ENCODE data around the gene SLC27A6. TPM values are rescaled to one million over a fixed set of nuclear protein-coding genes. Genes with fewer than 3 reads are reported as not detected.

The SLC27A6 gene
- total and polyA plus RNA-seq, 7 donors = 0.55 to 0.82 (median 0.68) TPM; not detected in 2

GRCh38 chr5:128966846-128967245 is 1.6 kb downstream of the SLC27A6 start:
- no peak for TF ChIP-seq EP300 (IDR thresholded peaks at IDR 0.05)
- no peak for TF ChIP-seq POLR2A (IDR thresholded peaks at IDR 0.05)
- no peak for TF ChIP-seq CTCF (IDR thresholded peaks at IDR 0.05)
- TF ChIP-seq POLR2AphosphoS5 (IDR thresholded peaks at IDR 0.05) = no peak
- no peaks in the 10 kb centered on the region for H3K9me3 ChIP-seq
- H3K36me3 ChIP-seq = no peaks in the 10 kb centered on the region
- intact Hi-C loops (cut with DNase I) = no loop called here
- H3K27ac ChIP-seq = no peak overlapping the region
- 84 to 94% methylated on average over 3 of the region's 3 CpGs for WGBS, 2 donors
- peaks cover 0 to 25% (median 6%) of the 10 kb centered on the region in 3 donors for H3K27me3 ChIP-seq
- peaks cover 0 to 7% (median 0%) of the 10 kb centered on the region in 4 donors for H3K4me1 ChIP-seq
- no peak overlapping the region for H3K4me3 ChIP-seq
- DNase-seq = no peak

GRCh38 chr5:128973244-128973643 is 8.0 kb downstream of the SLC27A6 start:
- Histone ChIP-seq H3K27ac (no peak overlapping the region), H3K36me3 (no peaks in the 10 kb centered on the region), H3K4me3 (no peak overlapping the region), H3K9me3 (no peaks in the 10 kb centered on the region), H3K4me1 (no peaks in the 10 kb centered on the region), H3K27me3 (no peaks in the 10 kb centered on the region)
- DNase-seq = no peak
- TF ChIP-seq POLR2A (IDR thresholded peaks at IDR 0.05) (no peak), POLR2AphosphoS5 (IDR thresholded peaks at IDR 0.05) (no peak), EP300 (IDR thresholded peaks at IDR 0.05) (no peak), CTCF (IDR thresholded peaks at IDR 0.05) (no peak)
- intact Hi-C loops (cut with DNase I) = no loop called here
- WGBS, 2 donors = 81 to 89% methylated on average over 9 of the region's 9 CpGs

GRCh38 chr5:128974567-128974966 is 9.3 kb downstream of the SLC27A6 start:
- 49 to 54% methylated on average over 1 of the region's 1 CpG for WGBS, 2 donors
- Histone ChIP-seq H3K9me3 (no peaks in the 10 kb centered on the region), H3K27ac (no peak overlapping the region), H3K4me3 (no peak overlapping the region), H3K4me1 (no peaks in the 10 kb centered on the region), H3K36me3 (no peaks in the 10 kb centered on the region), H3K27me3 (no peaks in the 10 kb centered on the region)
- TF ChIP-seq CTCF (IDR thresholded peaks at IDR 0.05) (no peak), POLR2A (IDR thresholded peaks at IDR 0.05) (no peak), EP300 (IDR thresholded peaks at IDR 0.05) (no peak), POLR2AphosphoS5 (IDR thresholded peaks at IDR 0.05) (no peak)
- no peak for DNase-seq
- intact Hi-C loops (cut with DNase I) = no loop called here

GRCh38 chr5:128979761-128980160 is 14.5 kb downstream of the SLC27A6 start:
- no peaks in the 10 kb centered on the region for H3K27me3 ChIP-seq
- TF ChIP-seq EP300 (IDR thresholded peaks at IDR 0.05) = no peak
- TF ChIP-seq CTCF (IDR thresholded peaks at IDR 0.05) = no peak
- no peak for TF ChIP-seq POLR2AphosphoS5 (IDR thresholded peaks at IDR 0.05)
- no peak for TF ChIP-seq POLR2A (IDR thresholded peaks at IDR 0.05)
- no peaks in the 10 kb centered on the region for H3K9me3 ChIP-seq
- intact Hi-C loops (cut with DNase I) = no loop called here
- H3K4me3 ChIP-seq = no peak overlapping the region
- H3K36me3 ChIP-seq = no peaks in the 10 kb centered on the region
- 61 to 71% methylated on average over 1 of the region's 1 CpG for WGBS, 2 donors
- H3K4me1 ChIP-seq = no peaks in the 10 kb centered on the region
- no peak for DNase-seq
- no peak overlapping the region for H3K27ac ChIP-seq

GRCh38 chr5:128980917-128981316 is 15.6 kb downstream of the SLC27A6 start:
- H3K27ac ChIP-seq = no peak overlapping the region
- no peaks in the 10 kb centered on the region for H3K36me3 ChIP-seq
- H3K4me1 ChIP-seq = no peaks in the 10 kb centered on the region
- WGBS, 2 donors = 59 to 84% methylated on average over 3 of the region's 3 CpGs
- no peak overlapping the region for H3K4me3 ChIP-seq
- no peaks in the 10 kb centered on the region for H3K27me3 ChIP-seq
- no peak for DNase-seq
- intact Hi-C loops (cut with DNase I) = no loop called here
- H3K9me3 ChIP-seq = no peaks in the 10 kb centered on the region
- TF ChIP-seq EP300 (IDR thresholded peaks at IDR 0.05) (no peak), POLR2A (IDR thresholded peaks at IDR 0.05) (no peak), CTCF (IDR thresholded peaks at IDR 0.05) (no peak), POLR2AphosphoS5 (IDR thresholded peaks at IDR 0.05) (no peak)

All from sigmoid colon (tissue), 7 donors.